SK-N-SH treated with all-trans-retinoic acid at 6 μM for 48 hours (cell line): ENCODE results near the gene PARD3.

Experiments used
- ATAC-seq: fragments of 200-7000 bp; cut with Tn5 transposase; 3 replicates; pipeline ENCODE4 v1.9.1; 2020; ENCODE audit warnings: mild to moderate bottlenecking, moderate library complexity
- ARNTL ChIP-seq: fragments of 450-650 bp; formaldehyde crosslinking; IDR thresholded peaks from 2 replicates; pipeline ENCODE4 v1.5.0; 2020; ENCODE audit warnings: low read depth, mild to moderate bottlenecking, moderate library complexity, borderline replicate concordance
- BACH2 ChIP-seq: fragments of 250-450 bp; sonication (Bioruptor Pico); IDR thresholded peaks from 2 replicates; pipeline ENCODE4 v1.9.0; 2021; ENCODE audit warnings: mild to moderate bottlenecking, borderline replicate concordance
- CSDC2 ChIP-seq: fragments of 250-450 bp; sonication (Bioruptor Pico); IDR thresholded peaks from 2 replicates; pipeline ENCODE4 v1.5.0; 2020; ENCODE audit warnings: mild to moderate bottlenecking, moderate library complexity
- ESRRG ChIP-seq: fragments of 250-450 bp; sonication (Bioruptor Pico); IDR thresholded peaks from 2 replicates; pipeline ENCODE4 v1.6.1; 2021; ENCODE audit warnings: mild to moderate bottlenecking
- GLIS3 ChIP-seq: fragments of 250-450 bp; sonication (Bioruptor Pico); IDR thresholded peaks from 2 replicates; pipeline ENCODE4 v1.5.0; 2020; ENCODE audit warnings: mild to moderate bottlenecking, moderate library complexity
- OSR1 ChIP-seq: fragments of 250-450 bp; sonication (Bioruptor Pico); IDR thresholded peaks from 2 replicates; pipeline ENCODE4 v1.8.0; 2022; ENCODE audit warnings: moderate library complexity, mild to moderate bottlenecking, inconsistent platforms
- RARB ChIP-seq: fragments of 250-450 bp; sonication (Bioruptor Pico); IDR thresholded peaks from 2 replicates; pipeline ENCODE4 v1.8.0; 2021; ENCODE audit warnings: mild to moderate bottlenecking, moderate library complexity
- SNAI2 ChIP-seq: fragments of 250-450 bp; sonication (Bioruptor Pico); IDR thresholded peaks from 2 replicates; pipeline ENCODE4 v1.5.0; 2020; ENCODE audit warnings: mild to moderate bottlenecking, moderate library complexity
- TCF4 ChIP-seq: fragments of 250-450 bp; sonication (Bioruptor Pico); IDR thresholded peaks from 2 replicates; pipeline ENCODE4 v1.8.0; 2021; ENCODE audit warnings: mild to moderate bottlenecking, moderate library complexity, borderline replicate concordance
- TOX ChIP-seq: fragments of 250-450 bp; sonication (Bioruptor Pico); IDR thresholded peaks from 2 replicates; pipeline ENCODE4 v1.8.0; 2021; ENCODE audit warnings: mild to moderate bottlenecking, moderate library complexity, borderline replicate concordance
- TSHZ2 ChIP-seq: fragments of 250-450 bp; sonication (Bioruptor Pico); IDR thresholded peaks from 2 replicates; pipeline ENCODE4 v1.5.0; 2020; ENCODE audit warnings: mild to moderate bottlenecking, moderate library complexity
- ZC3H10 ChIP-seq: fragments of 250-450 bp; sonication (Bioruptor Pico); IDR thresholded peaks from 2 replicates; pipeline ENCODE4 v1.5.1; 2021; ENCODE audit warnings: mild to moderate bottlenecking, moderate library complexity
- ZFP3 ChIP-seq: fragments of 250-450 bp; sonication (Bioruptor Pico); IDR thresholded peaks from 2 replicates; pipeline ENCODE4 v1.5.0; 2020; ENCODE audit warnings: mild to moderate bottlenecking, moderate library complexity
- ZFP30 ChIP-seq: fragments of 450-650 bp; formaldehyde crosslinking; IDR thresholded peaks from 2 replicates; pipeline ENCODE4 v1.5.0; 2022; ENCODE audit warnings: mild to moderate bottlenecking, moderate library complexity
- ZNF565 ChIP-seq: fragments of 450-650 bp; formaldehyde crosslinking; conservative IDR thresholded peaks from 2 replicates; pipeline ENCODE4 v1.5.0; 2020; ENCODE audit warnings: low read depth, mild to moderate bottlenecking, moderate library complexity
- ZNF70 ChIP-seq: fragments of 450-650 bp; formaldehyde crosslinking; IDR thresholded peaks from 2 replicates; pipeline ENCODE4 v1.5.0; 2020; ENCODE audit warnings: mild to moderate bottlenecking, moderate library complexity
- ZNF8 ChIP-seq: fragments of 450-650 bp; formaldehyde crosslinking; IDR thresholded peaks from 2 replicates; pipeline ENCODE4 v1.5.0; 2020; ENCODE audit warnings: mild to moderate bottlenecking, moderate library complexity
- TF ChIP-seq, protein P1 (sequence below): fragments of 250-450 bp; sonication (Bioruptor Pico); IDR thresholded peaks from 2 replicates; pipeline ENCODE4 v1.8.0; 2021; ENCODE audit warnings: low read depth, mild to moderate bottlenecking, moderate library complexity, borderline replicate concordance
- TF ChIP-seq, protein P2 (sequence below): fragments of 250-450 bp; sonication (Bioruptor Pico); IDR thresholded peaks from 2 replicates; pipeline ENCODE4 v1.5.1; 2020; ENCODE audit warnings: low read depth, mild to moderate bottlenecking, moderate library complexity
- TF ChIP-seq, protein P3 (sequence below): fragments of 250-450 bp; sonication (Bioruptor Pico); IDR thresholded peaks from 2 replicates; pipeline ENCODE4 v1.8.0; 2020; ENCODE audit warnings: mild to moderate bottlenecking, moderate library complexity, borderline replicate concordance
- TF ChIP-seq, protein P4 (sequence below): fragments of 250-450 bp; sonication (Bioruptor Pico); IDR thresholded peaks from 2 replicates; pipeline ENCODE4 v1.5.1; 2021; ENCODE audit warnings: mild to moderate bottlenecking, moderate library complexity

Gene PARD3

DNA sequence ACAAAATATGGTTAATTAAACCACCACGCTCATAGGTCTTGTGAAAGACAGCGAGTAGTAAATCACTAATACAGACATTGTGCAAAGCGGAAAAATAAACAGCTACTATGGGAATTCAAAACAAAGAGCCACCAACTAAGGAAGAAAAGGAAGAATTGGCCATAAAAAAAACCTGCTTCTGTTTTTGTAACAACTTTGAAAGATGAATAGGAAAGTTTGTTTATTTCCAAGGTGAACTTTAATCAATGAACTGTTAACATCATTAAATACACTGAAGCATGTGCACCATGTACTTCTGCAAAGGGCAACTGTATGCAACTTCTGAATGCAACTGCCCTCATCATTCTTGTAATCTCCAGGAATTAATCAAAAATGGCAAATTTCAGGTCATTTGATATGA, 651.1 kb downstream of the PARD3 start:
- TF ChIP-seq, protein P1, sequence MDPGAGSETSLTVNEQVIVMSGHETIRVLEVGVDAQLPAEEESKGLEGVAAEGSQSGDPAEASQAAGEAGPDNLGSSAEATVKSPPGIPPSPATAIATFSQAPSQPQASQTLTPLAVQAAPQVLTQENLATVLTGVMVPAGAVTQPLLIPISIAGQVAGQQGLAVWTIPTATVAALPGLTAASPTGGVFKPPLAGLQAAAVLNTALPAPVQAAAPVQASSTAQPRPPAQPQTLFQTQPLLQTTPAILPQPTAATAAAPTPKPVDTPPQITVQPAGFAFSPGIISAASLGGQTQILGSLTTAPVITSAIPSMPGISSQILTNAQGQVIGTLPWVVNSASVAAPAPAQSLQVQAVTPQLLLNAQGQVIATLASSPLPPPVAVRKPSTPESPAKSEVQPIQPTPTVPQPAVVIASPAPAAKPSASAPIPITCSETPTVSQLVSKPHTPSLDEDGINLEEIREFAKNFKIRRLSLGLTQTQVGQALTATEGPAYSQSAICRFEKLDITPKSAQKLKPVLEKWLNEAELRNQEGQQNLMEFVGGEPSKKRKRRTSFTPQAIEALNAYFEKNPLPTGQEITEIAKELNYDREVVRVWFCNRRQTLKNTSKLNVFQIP (CRISPR knock-in tag) = no peak
- TF ChIP-seq BACH2 (CRISPR knock-in tag) (no peak), RARB (CRISPR knock-in tag) (no peak), ZFP30 (no peak), ARNTL (CRISPR knock-in tag) (no peak), TSHZ2 (no peak), ESRRG (CRISPR knock-in tag) (no peak), TCF4 (CRISPR knock-in tag) (no peak), CSDC2 (CRISPR knock-in tag) (no peak), SNAI2 (CRISPR knock-in tag) (no peak), ZFP3 (CRISPR knock-in tag) (no peak), ZC3H10 (CRISPR knock-in tag) (no peak), ZNF70 (CRISPR knock-in tag) (no peak), OSR1 (CRISPR knock-in tag) (no peak), ZNF565 (CRISPR knock-in tag) (no peak)
- TF ChIP-seq, protein P2, sequence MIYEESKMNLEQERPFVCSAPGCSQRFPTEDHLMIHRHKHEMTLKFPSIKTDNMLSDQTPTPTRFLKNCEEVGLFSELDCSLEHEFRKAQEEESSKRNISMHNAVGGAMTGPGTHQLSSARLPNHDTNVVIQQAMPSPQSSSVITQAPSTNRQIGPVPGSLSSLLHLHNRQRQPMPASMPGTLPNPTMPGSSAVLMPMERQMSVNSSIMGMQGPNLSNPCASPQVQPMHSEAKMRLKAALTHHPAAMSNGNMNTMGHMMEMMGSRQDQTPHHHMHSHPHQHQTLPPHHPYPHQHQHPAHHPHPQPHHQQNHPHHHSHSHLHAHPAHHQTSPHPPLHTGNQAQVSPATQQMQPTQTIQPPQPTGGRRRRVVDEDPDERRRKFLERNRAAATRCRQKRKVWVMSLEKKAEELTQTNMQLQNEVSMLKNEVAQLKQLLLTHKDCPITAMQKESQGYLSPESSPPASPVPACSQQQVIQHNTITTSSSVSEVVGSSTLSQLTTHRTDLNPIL (CRISPR knock-in tag) = no peak
- TF ChIP-seq, protein P3, sequence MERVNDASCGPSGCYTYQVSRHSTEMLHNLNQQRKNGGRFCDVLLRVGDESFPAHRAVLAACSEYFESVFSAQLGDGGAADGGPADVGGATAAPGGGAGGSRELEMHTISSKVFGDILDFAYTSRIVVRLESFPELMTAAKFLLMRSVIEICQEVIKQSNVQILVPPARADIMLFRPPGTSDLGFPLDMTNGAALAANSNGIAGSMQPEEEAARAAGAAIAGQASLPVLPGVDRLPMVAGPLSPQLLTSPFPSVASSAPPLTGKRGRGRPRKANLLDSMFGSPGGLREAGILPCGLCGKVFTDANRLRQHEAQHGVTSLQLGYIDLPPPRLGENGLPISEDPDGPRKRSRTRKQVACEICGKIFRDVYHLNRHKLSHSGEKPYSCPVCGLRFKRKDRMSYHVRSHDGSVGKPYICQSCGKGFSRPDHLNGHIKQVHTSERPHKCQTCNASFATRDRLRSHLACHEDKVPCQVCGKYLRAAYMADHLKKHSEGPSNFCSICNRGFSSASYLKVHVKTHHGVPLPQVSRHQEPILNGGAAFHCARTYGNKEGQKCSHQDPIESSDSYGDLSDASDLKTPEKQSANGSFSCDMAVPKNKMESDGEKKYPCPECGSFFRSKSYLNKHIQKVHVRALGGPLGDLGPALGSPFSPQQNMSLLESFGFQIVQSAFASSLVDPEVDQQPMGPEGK = no peak
- TF ChIP-seq, protein P4, sequence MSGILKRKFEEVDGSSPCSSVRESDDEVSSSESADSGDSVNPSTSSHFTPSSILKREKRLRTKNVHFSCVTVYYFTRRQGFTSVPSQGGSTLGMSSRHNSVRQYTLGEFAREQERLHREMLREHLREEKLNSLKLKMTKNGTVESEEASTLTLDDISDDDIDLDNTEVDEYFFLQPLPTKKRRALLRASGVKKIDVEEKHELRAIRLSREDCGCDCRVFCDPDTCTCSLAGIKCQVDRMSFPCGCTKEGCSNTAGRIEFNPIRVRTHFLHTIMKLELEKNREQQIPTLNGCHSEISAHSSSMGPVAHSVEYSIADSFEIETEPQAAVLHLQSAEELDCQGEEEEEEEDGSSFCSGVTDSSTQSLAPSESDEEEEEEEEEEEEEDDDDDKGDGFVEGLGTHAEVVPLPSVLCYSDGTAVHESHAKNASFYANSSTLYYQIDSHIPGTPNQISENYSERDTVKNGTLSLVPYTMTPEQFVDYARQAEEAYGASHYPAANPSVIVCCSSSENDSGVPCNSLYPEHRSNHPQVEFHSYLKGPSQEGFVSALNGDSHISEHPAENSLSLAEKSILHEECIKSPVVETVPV (CRISPR knock-in tag) = no peak
- ATAC-seq = no peak

DNA sequence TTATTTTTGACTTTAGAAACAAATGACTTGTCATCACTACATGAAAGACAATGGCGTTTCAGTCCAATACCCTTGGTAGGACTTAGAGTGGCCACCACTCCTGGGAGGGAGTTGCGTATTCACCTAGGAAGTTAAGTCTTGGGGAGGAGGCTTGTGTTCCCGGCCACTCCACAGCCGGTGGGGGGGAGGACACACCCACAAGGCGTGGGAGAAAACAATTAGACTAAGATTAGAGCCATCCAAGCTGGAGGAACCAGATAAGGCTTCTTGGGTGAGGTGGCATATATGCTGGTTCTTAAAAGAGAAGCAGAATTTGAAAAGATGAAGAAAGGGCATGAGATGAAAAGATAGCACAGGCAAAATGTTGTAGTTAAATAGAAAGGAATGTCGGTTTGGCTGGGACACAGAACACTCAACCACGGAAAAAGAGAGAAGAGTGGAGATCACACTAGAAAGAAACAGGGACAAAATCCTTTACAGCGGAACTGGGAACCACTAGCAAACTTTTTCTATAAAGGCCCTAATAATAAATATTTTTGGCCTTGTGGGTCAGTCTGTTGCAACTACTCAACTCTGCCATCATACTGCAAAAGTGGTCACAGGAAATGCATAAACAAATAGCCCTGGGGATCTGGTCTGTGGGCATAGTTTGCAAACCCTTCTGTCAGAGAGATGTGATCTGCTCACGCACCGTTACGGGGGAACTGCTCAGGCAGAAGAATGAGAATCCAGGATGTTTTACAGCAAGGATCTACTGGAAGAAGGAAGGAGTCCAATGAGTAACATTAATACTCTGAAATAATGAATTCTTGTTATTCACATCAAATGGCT, 651.8 kb downstream of the PARD3 start:
- no peak for ATAC-seq
- no peak for TF ChIP-seq BACH2 (CRISPR knock-in tag)
- TF ChIP-seq GLIS3 (CRISPR knock-in tag) = no peak
- TF ChIP-seq ZNF70 (CRISPR knock-in tag) = no peak
- TF ChIP-seq ARNTL (CRISPR knock-in tag) = no peak
- TF ChIP-seq, protein P1 (CRISPR knock-in tag) = no peak
- TF ChIP-seq, protein P3 = no peak
- no peak for TF ChIP-seq OSR1 (CRISPR knock-in tag)
- TF ChIP-seq RARB (CRISPR knock-in tag) = no peak
- TF ChIP-seq, protein P4 (CRISPR knock-in tag) = no peak
- no peak for TF ChIP-seq TOX (CRISPR knock-in tag)
- TF ChIP-seq, protein P2 (CRISPR knock-in tag) = no peak
- no peak for TF ChIP-seq TCF4 (CRISPR knock-in tag)
- TF ChIP-seq ZFP30 = no peak
- TF ChIP-seq ZNF8 (CRISPR knock-in tag) = no peak
- TF ChIP-seq ZC3H10 (CRISPR knock-in tag) = no peak
- TF ChIP-seq ZNF565 (CRISPR knock-in tag) = no peak
